WERI-Rb-1 (cell line): ENCODE results near the gene GRB7.

Experiments
- DNase-seq: peaks from one replicate; pipeline ENCODE4 v3.0.0-alpha.2; 2020
- H3K27ac ChIP-seq: fragments of 250-450 bp; sonication (Bioruptor Pico); 2 replicates; pipeline ENCODE4 v1.5.1; 2020; ENCODE audit warnings: mild to moderate bottlenecking, moderate library complexity
- H3K27me3 ChIP-seq: fragments of 250-450 bp; sonication (Bioruptor Pico); 2 replicates; pipeline ENCODE4 v1.5.1; 2021; ENCODE audit warnings: mild to moderate bottlenecking, low read depth, moderate library complexity; ENCODE audit not compliant: insufficient read depth, severe bottlenecking
- H3K36me3 ChIP-seq: fragments of 250-450 bp; sonication (Bioruptor Pico); 2 replicates; pipeline ENCODE4 v1.5.1; 2020; ENCODE audit warnings: mild to moderate bottlenecking, moderate library complexity
- H3K4me3 ChIP-seq: 2 replicates; pipeline ENCODE4 v1.5.1; 2011; ENCODE audit warnings: low read depth, mild to moderate bottlenecking, control low read depth, low read length
- H3K9me3 ChIP-seq: fragments of 250-450 bp; sonication (Bioruptor Pico); 2 replicates; pipeline ENCODE4 v1.5.1; 2021; ENCODE audit warnings: mild to moderate bottlenecking, moderate library complexity; ENCODE audit not compliant: severe bottlenecking
- CTCF ChIP-seq: IDR thresholded peaks from 2 replicates; pipeline ENCODE4 v1.5.1; 2011; ENCODE audit warnings: low read depth, mild to moderate bottlenecking, control low read depth, inconsistent platforms, low read length

The GRB7 gene

GRCh38 chr17:39735882-39736281 is 1.9 kb upstream of the GRB7 start:
- Histone ChIP-seq H3K9me3 (no peaks in the 10 kb centered on the region), H3K4me3 (no peak overlapping the region), H3K27ac (no peak overlapping the region), H3K27me3 (no peaks in the 10 kb centered on the region), H3K36me3 (no peaks in the 10 kb centered on the region)
- no peak for DNase-seq
- TF ChIP-seq CTCF, result no peak

GRCh38 chr17:39736319-39737165 is 1.2 kb upstream of the GRB7 start:
- Histone ChIP-seq H3K27me3 (no peaks in the 10 kb centered on the region), H3K4me3 (no peak overlapping the region), H3K36me3 (no peaks in the 10 kb centered on the region), H3K27ac (no peak overlapping the region), H3K9me3 (no peaks in the 10 kb centered on the region)
- no peak for TF ChIP-seq CTCF
- DNase-seq, result no peak

GRCh38 chr17:39737206-39737759 is 455 bp upstream of the GRB7 start:
- no peak overlapping the region for H3K27ac ChIP-seq

GRCh38 chr17:39738568-39738901 is 797 bp downstream of the GRB7 start:
- no peak for TF ChIP-seq CTCF
- Histone ChIP-seq H3K36me3 (no peaks in the 10 kb centered on the region), H3K4me3 (no peak overlapping the region), H3K27me3 (no peaks in the 10 kb centered on the region), H3K27ac (no peak overlapping the region), H3K9me3 (no peaks in the 10 kb centered on the region)
- DNase-seq, result no peak

More at GRCh38 chr17:39737206-39737759, 455 bp upstream of the GRB7 start:
- Histone ChIP-seq H3K4me3 (no peak overlapping the region), H3K27me3 (no peaks in the 10 kb centered on the region), H3K36me3 (no peaks in the 10 kb centered on the region), H3K9me3 (no peaks in the 10 kb centered on the region)
- TF ChIP-seq CTCF, result no peak
- DNase-seq, result no peak

- no peak overlapping the region; the same call in 1 of the 2 replicates for H3K27ac ChIP-seq
- TF ChIP-seq CTCF, result no peak
- no peak for DNase-seq
Measured at GRCh38 chr17:39738983-39739884, 1.5 kb downstream of the GRB7 start.

More at GRCh38 chr17:39738983-39739884, 1.5 kb downstream of the GRB7 start:
- Histone ChIP-seq H3K27me3 (no peaks in the 10 kb centered on the region), H3K36me3 (no peaks in the 10 kb centered on the region), H3K9me3 (no peaks in the 10 kb centered on the region), H3K4me3 (no peak overlapping the region)
